ENCODE measurements around the gene AGO4. TPM values are rescaled to one million over a fixed set of nuclear protein-coding genes. Genes with fewer than 3 reads are reported as not detected.
"Not testable (repeated sequence)": the region's sequence is repeated elsewhere in the genome, so short reads cannot be mapped to it uniquely, and the experiment has no call there.

The AGO4 gene
- total RNA-seq, 3 donors from 2014 or later, result 20.0 to 27.4 (median 22.4) TPM

DNA sequence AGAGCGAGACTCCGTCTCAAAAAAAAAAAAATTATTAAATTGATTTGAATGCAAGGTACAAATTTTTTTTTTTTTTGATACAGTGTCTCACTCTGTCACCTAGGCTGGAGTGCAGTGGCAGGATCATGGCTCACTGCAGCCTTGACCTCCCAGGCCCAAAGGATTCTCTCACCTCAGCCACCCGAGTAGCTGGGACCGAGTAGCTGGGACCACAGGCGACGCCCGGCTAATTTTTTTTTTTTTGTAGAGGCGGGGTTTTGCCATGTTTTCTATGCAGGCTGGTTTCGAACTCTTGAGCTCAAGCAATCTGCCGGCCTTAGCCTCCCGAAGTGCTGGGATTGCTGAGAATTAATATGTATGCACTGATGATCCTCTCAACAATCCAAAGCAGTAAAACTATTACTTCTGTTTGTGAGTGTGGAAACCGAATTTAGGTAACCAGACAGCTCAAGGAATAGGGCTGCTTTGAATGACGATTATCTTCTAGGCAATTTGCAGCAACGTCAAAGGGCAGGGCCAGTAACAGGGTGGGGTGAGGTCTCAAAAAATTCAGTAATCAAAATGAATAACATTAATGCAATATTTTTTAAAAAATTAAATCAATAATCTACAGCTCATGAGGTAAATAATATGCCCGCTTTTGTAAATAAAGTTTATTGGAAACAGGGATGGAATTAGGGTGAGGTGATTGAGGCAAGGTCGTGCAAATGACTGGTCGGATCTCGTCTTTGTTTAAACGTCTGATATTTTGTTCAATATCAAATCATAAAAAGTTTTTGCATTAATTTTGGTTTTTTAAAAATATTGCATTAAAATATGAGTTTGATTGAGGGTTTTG lies 39.2 kb upstream of the AGO4 start:
- H3K27me3 ChIP-seq, result no peaks in the 10 kb centered on the region
- H3K4me1 ChIP-seq, result no peaks in the 10 kb centered on the region
- TF ChIP-seq, protein P1, sequence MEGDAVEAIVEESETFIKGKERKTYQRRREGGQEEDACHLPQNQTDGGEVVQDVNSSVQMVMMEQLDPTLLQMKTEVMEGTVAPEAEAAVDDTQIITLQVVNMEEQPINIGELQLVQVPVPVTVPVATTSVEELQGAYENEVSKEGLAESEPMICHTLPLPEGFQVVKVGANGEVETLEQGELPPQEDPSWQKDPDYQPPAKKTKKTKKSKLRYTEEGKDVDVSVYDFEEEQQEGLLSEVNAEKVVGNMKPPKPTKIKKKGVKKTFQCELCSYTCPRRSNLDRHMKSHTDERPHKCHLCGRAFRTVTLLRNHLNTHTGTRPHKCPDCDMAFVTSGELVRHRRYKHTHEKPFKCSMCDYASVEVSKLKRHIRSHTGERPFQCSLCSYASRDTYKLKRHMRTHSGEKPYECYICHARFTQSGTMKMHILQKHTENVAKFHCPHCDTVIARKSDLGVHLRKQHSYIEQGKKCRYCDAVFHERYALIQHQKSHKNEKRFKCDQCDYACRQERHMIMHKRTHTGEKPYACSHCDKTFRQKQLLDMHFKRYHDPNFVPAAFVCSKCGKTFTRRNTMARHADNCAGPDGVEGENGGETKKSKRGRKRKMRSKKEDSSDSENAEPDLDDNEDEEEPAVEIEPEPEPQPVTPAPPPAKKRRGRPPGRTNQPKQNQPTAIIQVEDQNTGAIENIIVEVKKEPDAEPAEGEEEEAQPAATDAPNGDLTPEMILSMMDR (IDR thresholded peaks at IDR 0.05), result no peak
- no peak for TF ChIP-seq POLR2AphosphoS5 (IDR thresholded peaks at IDR 0.05)
- no peak for TF ChIP-seq POLR2A (IDR thresholded peaks at IDR 0.05)
- no peaks in the 10 kb centered on the region for H3K36me3 ChIP-seq
- intact Hi-C loops (cut with DNase I; ENCODE audit: low total_unique reads), result no loop called here
- DNase-seq (ENCODE audit: low spot score in 2 of 2), result no peak
- H3K27ac ChIP-seq, result peak overlapping the region in 1 of 2 donors; percentile 64
- H3K4me3 ChIP-seq, result peak overlapping the region; percentile 70 to 88 (median 87)
- H3K9me3 ChIP-seq, result no peaks in the 10 kb centered on the region

- DNase-seq (ENCODE audit: low spot score in 2 of 2), result peak; percentile 39 to 67
- TF ChIP-seq POLR2AphosphoS5 (IDR thresholded peaks at IDR 0.05), result no peak
- TF ChIP-seq, protein P1 (IDR thresholded peaks at IDR 0.05), result no peak
- TF ChIP-seq POLR2A (IDR thresholded peaks at IDR 0.05), result no peak
- Histone ChIP-seq H3K9me3 (no peaks in the 10 kb centered on the region), H3K27ac (peak overlapping the region; percentile 16 to 64), H3K4me3 (peak overlapping the region; percentile 70 to 88 (median 87)), H3K36me3 (no peaks in the 10 kb centered on the region), H3K27me3 (no peaks in the 10 kb centered on the region), H3K4me1 (no peaks in the 10 kb centered on the region)
- intact Hi-C loops (cut with DNase I; ENCODE audit: low total_unique reads), result no loop called here
These were observed 38.5 kb upstream of the AGO4 start for GRCh38 chr1:35769188-35769758.

DNA sequence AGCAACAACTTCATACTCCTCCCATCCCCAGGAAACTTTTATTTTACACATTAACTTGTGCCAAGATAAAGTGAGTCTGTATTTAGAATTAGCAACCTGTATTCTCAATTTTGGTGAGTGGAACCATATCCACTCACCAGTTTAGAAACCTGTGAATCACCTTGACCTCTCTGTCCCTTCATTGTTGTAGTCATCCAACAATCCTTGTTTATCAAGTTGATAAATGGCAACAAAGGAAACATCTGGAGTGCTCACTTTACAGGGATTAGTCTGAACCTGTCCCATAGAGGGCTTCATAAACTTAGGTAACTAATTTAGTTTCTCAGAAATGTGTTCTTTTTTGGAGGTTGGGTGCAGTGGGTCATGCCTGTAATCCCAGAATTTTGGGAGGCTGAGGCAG lies 34.1 kb upstream of the AGO4 start:
- Histone ChIP-seq H3K27ac (no peak overlapping the region), H3K27me3 (no peaks in the 10 kb centered on the region), H3K36me3 (no peaks in the 10 kb centered on the region), H3K4me1 (no peaks in the 10 kb centered on the region), H3K9me3 (no peaks in the 10 kb centered on the region), H3K4me3 (no peak overlapping the region)
- TF ChIP-seq, protein P1 (IDR thresholded peaks at IDR 0.05), result no peak
- TF ChIP-seq POLR2AphosphoS5 (IDR thresholded peaks at IDR 0.05), result no peak
- no peak for TF ChIP-seq POLR2A (IDR thresholded peaks at IDR 0.05)
- intact Hi-C loops (cut with DNase I; ENCODE audit: low total_unique reads), result no loop called here
- no peak for DNase-seq (ENCODE audit: low spot score in 2 of 2)

DNA sequence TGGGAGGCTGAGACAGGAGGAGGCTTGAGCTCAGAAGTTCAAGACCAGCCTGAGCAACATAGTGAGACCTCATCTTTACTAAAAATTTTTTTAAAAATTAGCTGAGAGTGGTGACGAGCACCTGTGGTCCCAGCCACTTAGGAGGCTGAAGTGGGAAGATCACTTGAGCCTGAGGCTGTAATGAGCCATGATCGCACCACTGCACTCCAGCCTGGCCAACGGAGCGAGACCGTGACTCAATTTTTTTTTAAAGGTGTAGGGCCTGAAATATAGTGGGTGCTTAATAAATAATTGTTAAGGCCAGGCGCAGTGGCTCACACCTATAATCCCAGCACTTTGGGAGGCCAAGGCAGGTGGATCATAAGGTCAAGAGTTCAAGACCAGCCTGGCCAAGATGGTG lies 31.6 kb upstream of the AGO4 start:
- H3K36me3 ChIP-seq; H3K4me3 ChIP-seq; DNase-seq (ENCODE audit: low spot score in 2 of 2); H3K27ac ChIP-seq; H3K27me3 ChIP-seq; H3K4me1 ChIP-seq; intact Hi-C loops (cut with DNase I; ENCODE audit: low total_unique reads); H3K9me3 ChIP-seq: not testable (repeated sequence)

- TF ChIP-seq, protein P1 (IDR thresholded peaks at IDR 0.05), result no peak
- TF ChIP-seq POLR2A (IDR thresholded peaks at IDR 0.05) (no peak), POLR2AphosphoS5 (IDR thresholded peaks at IDR 0.05) (no peak)
- Histone ChIP-seq H3K4me3 (no peak overlapping the region), H3K27ac (no peak overlapping the region), H3K27me3 (no peaks in the 10 kb centered on the region), H3K4me1 (no peaks in the 10 kb centered on the region), H3K9me3 (no peaks in the 10 kb centered on the region), H3K36me3 (no peaks in the 10 kb centered on the region)
- no peak for DNase-seq (ENCODE audit: low spot score in 2 of 2)
- intact Hi-C loops (cut with DNase I; ENCODE audit: low total_unique reads), result no loop called here
These were observed 30.7 kb upstream of the AGO4 start for GRCh38 chr1:35777109-35777508.
